Neural progenitor cell (in vitro differentiated cells): ENCODE results near the gene NFS1. TPM values are rescaled to one million over a fixed set of nuclear protein-coding genes. Genes with fewer than 3 reads are reported as not detected.
A peak's percentile ranks its signal among the peaks of the same experiment; 100 is the strongest.

Experiments
- DNase-seq: peaks from one replicate; pipeline ENCODE4 v3.0.0-alpha.2; 2016; ENCODE audit warnings: low spot score
- H2AFZ ChIP-seq: fragments of 200-600 bp; sonication (generic); replicated peaks from 2 replicates; pipeline ENCODE4 v1.6.1; 2016; ENCODE audit warnings: antibody characterized with exemption
- H3F3A ChIP-seq: fragments of 200-600 bp; sonication (generic); 2 replicates; pipeline ENCODE4 v1.6.1; 2016; ENCODE audit warnings: antibody characterized with exemption, low read depth
- H3K27ac ChIP-seq: fragments of 200-600 bp; sonication (generic); 2 replicates; pipeline ENCODE4 v1.5.1; 2016; ENCODE audit warnings: mild to moderate bottlenecking
- H3K27me3 ChIP-seq: fragments of 200-600 bp; sonication (generic); 2 replicates; pipeline ENCODE4 v1.6.1; 2016; ENCODE audit warnings: mild to moderate bottlenecking, moderate library complexity
- H3K36me3 ChIP-seq: fragments of 200-600 bp; sonication (generic); 2 replicates; pipeline ENCODE4 v1.5.1; 2016
- H3K4me1 ChIP-seq: fragments of 200-600 bp; sonication (generic); 2 replicates; pipeline ENCODE4 v1.6.1; 2016; ENCODE audit warnings: mixed run types
- H3K4me2 ChIP-seq: fragments of 200-600 bp; sonication (generic); 2 replicates; pipeline ENCODE4 v1.6.1; 2016
- H3K4me3 ChIP-seq: fragments of 200-600 bp; sonication (generic); 2 replicates; pipeline ENCODE4 v1.5.1; 2016
- H3K79me2 ChIP-seq: fragments of 200-600 bp; sonication (generic); 2 replicates; pipeline ENCODE4 v1.6.1; 2016; ENCODE audit warnings: low read depth
- H3K9ac ChIP-seq: fragments of 200-600 bp; sonication (generic); 2 replicates; pipeline ENCODE4 v1.6.1; 2016
- H3K9me3 ChIP-seq: fragments of 200-600 bp; sonication (generic); 2 replicates; pipeline ENCODE4 v1.5.1; 2016; ENCODE audit warnings: low read depth
- H4K20me1 ChIP-seq: fragments of 200-600 bp; sonication (generic); 2 replicates; pipeline ENCODE4 v1.6.1; 2016; ENCODE audit warnings: low read depth
- H3K27ac Mint-ChIP-seq: 3 replicates; pipeline ENCODE4 v1.8.0; 2021; ENCODE audit warnings: mixed read lengths
- H3K27me3 Mint-ChIP-seq: 2 replicates; pipeline ENCODE4 v1.8.0; 2022; ENCODE audit warnings: low read depth, mild to moderate bottlenecking, inconsistent platforms, moderate library complexity, mixed read lengths; ENCODE audit not compliant: insufficient read depth
- H3K36me3 Mint-ChIP-seq: 3 replicates; pipeline ENCODE4 v1.8.0; 2021; ENCODE audit warnings: mixed read lengths
- H3K4me1 Mint-ChIP-seq: 3 replicates; pipeline ENCODE4 v1.8.0; 2021; ENCODE audit warnings: mixed read lengths
- H3K4me3 Mint-ChIP-seq: 3 replicates; pipeline ENCODE4 v1.8.0; 2021; ENCODE audit warnings: mild to moderate bottlenecking, moderate library complexity, mixed read lengths
- H3K9me3 Mint-ChIP-seq: 3 replicates; pipeline ENCODE4 v1.8.0; 2020; ENCODE audit warnings: mixed read lengths
- CTCF ChIP-seq: fragments of 200-600 bp; sonication (generic); IDR thresholded peaks from 2 replicates; pipeline ENCODE4 v1.5.1; 2017; ENCODE audit warnings: antibody characterized with exemption, mild to moderate bottlenecking
- EZH2 ChIP-seq: fragments of 200-600 bp; sonication (generic); IDR thresholded peaks from 2 replicates; pipeline ENCODE4 v1.6.1; 2017; ENCODE audit warnings: antibody characterized with exemption, mild to moderate bottlenecking, moderate library complexity
- EZH2phosphoT487 ChIP-seq: fragments of 200-600 bp; sonication (generic); IDR thresholded peaks from 2 replicates; pipeline ENCODE4 v1.6.1; 2017; ENCODE audit warnings: antibody characterized with exemption
- total RNA-seq: library from RNA; depleted of rRNA; stranded (reverse); fragments of >200 nt; gene quantifications from 2 replicates; pipeline ENCODE4 v1.2.3, GENCODE V29; 2015; ENCODE audit warnings: low replicate concordance

Gene NFS1
- total RNA-seq, 1 donor from 2014 or later = 21.7 TPM

DNA sequence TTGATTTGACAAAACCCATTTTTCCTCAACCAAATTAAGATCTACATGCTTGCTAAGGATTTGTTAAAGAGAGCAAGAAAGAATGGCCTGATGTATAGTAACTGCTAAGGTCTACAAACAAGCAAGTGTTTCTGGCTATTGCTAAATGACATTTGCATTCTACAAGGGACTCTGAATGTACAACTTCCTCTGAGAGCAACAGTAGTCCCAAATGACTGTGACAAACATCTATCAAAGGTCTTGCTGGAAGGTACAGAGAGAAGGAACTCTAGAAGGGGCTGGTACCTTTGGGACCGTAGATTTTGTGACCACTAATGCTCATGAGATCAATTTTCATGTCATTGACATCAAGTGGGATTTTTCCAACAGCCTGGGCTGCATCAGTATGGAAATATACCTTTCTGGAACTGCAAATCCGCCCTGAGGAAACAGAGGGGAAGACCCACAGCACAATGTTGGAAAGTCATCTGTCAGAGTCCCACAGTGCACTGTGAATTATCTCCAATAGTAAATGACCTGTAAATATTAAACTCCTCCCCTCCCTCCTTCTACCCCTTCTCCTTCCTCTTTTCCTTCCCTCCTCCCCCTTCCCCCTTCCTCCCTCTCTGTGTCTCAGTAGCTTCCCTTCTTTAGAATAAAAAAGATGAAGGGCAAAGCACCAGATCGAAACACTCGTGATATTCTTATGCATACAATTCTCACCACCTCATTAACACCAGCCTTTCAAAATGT is 18.5 kb downstream of the NFS1 start:
- H2AFZ ChIP-seq = no peak overlapping the region
- no peaks in the 10 kb centered on the region for H3K36me3 ChIP-seq
- H3K4me1 Mint-ChIP-seq = peaks cover 3% of the 10 kb centered on the region
- no peak overlapping the region for H3K9ac ChIP-seq
- no peaks in the 10 kb centered on the region for H3F3A ChIP-seq
- no peaks in the 10 kb centered on the region for H4K20me1 ChIP-seq
- H3K4me3 Mint-ChIP-seq = no peak overlapping the region
- H3K36me3 Mint-ChIP-seq = peaks cover 4% of the 10 kb centered on the region
- no peak overlapping the region for H3K27ac Mint-ChIP-seq
- H3K27me3 Mint-ChIP-seq = no peaks in the 10 kb centered on the region
- no peak for TF ChIP-seq EZH2phosphoT487
- TF ChIP-seq CTCF = no peak
- TF ChIP-seq EZH2 = no peak
- DNase-seq = no peak
- H3K9me3 Mint-ChIP-seq = no peaks in the 10 kb centered on the region
- no peak overlapping the region for H3K4me3 ChIP-seq
- H3K4me2 ChIP-seq = no peak overlapping the region
- H3K4me1 ChIP-seq = no peaks in the 10 kb centered on the region
- H3K9me3 ChIP-seq = no peaks in the 10 kb centered on the region
- no peak overlapping the region for H3K27ac ChIP-seq
- no peaks in the 10 kb centered on the region for H3K27me3 ChIP-seq
- no peaks in the 10 kb centered on the region for H3K79me2 ChIP-seq

- no peak overlapping the region for H3K27ac ChIP-seq
- H3K79me2 ChIP-seq = no peaks in the 10 kb centered on the region
- Mint-ChIP-seq H3K4me3 (no peak overlapping the region), H3K27ac (peak overlapping the region; percentile 66), H3K36me3 (peaks cover 17% of the 10 kb centered on the region), H3K4me1 (no peaks in the 10 kb centered on the region), H3K9me3 (no peaks in the 10 kb centered on the region), H3K27me3 (no peaks in the 10 kb centered on the region)
- no peak overlapping the region for H2AFZ ChIP-seq
- H3K4me3 ChIP-seq = no peak overlapping the region
- no peaks in the 10 kb centered on the region for H3K27me3 ChIP-seq
- no peaks in the 10 kb centered on the region for H3F3A ChIP-seq
- H3K4me2 ChIP-seq = no peak overlapping the region
- no peaks in the 10 kb centered on the region for H4K20me1 ChIP-seq
- DNase-seq = no peak
- TF ChIP-seq EZH2phosphoT487 (no peak), CTCF (no peak), EZH2 (no peak)
- H3K9me3 ChIP-seq = no peaks in the 10 kb centered on the region
- H3K4me1 ChIP-seq = no peaks in the 10 kb centered on the region
- no peak overlapping the region for H3K9ac ChIP-seq
- no peaks in the 10 kb centered on the region for H3K36me3 ChIP-seq
Measured at GRCh38 chr20:35674921-35675320, 24.2 kb downstream of the NFS1 start.

- Histone ChIP-seq H3F3A (no peaks in the 10 kb centered on the region), H2AFZ (no peak overlapping the region), H3K79me2 (no peaks in the 10 kb centered on the region), H3K27ac (no peak overlapping the region), H3K4me3 (no peak overlapping the region), H3K4me2 (no peak overlapping the region), H3K36me3 (no peaks in the 10 kb centered on the region), H3K9ac (no peak overlapping the region), H3K27me3 (no peaks in the 10 kb centered on the region), H3K9me3 (no peaks in the 10 kb centered on the region), H4K20me1 (no peaks in the 10 kb centered on the region), H3K4me1 (no peaks in the 10 kb centered on the region)
- no peak overlapping the region for H3K4me3 Mint-ChIP-seq
- TF ChIP-seq CTCF (no peak), EZH2phosphoT487 (no peak), EZH2 (no peak)
- no peak overlapping the region for H3K27ac Mint-ChIP-seq
- no peak for DNase-seq
- peaks cover 20% of the 10 kb centered on the region for H3K36me3 Mint-ChIP-seq
- no peaks in the 10 kb centered on the region for H3K4me1 Mint-ChIP-seq
- no peaks in the 10 kb centered on the region for H3K9me3 Mint-ChIP-seq
- H3K27me3 Mint-ChIP-seq = no peaks in the 10 kb centered on the region
Measured at GRCh38 chr20:35673884-35674283, 25.3 kb downstream of the NFS1 start.
